HEK293 (cell line): ENCODE measurements around the gene MNT.

Experiments
- FEZF1 ChIP-seq: fragments of 450-650 bp; formaldehyde crosslinking; IDR thresholded peaks from 2 replicates; pipeline ENCODE4 v1.5.1; 2016; ENCODE audit warnings: missing biosample characterization, missing genetic modification characterization
- GLIS1 ChIP-seq: fragments of 450-650 bp; formaldehyde crosslinking; IDR thresholded peaks from 2 replicates; pipeline ENCODE4 v1.5.1; 2016; ENCODE audit warnings: missing biosample characterization, missing genetic modification characterization
- MEIS1 ChIP-seq: sonication (generic); formaldehyde crosslinking; IDR thresholded peaks from 2 replicates; pipeline ENCODE4 v1.8.1; 2022; ENCODE audit warnings: missing genetic modification reagents, mild to moderate bottlenecking, borderline replicate concordance
- RBAK ChIP-seq: fragments of 450-650 bp; formaldehyde crosslinking; IDR thresholded peaks from 2 replicates; pipeline ENCODE4 v1.5.1; 2016; ENCODE audit warnings: missing biosample characterization, missing genetic modification characterization
- ZEB2 ChIP-seq: fragments of 450-650 bp; formaldehyde crosslinking; IDR thresholded peaks from 2 replicates; pipeline ENCODE4 v1.5.1; 2016; ENCODE audit warnings: missing biosample characterization, missing genetic modification characterization
- ZFP37 ChIP-seq: fragments of 450-650 bp; formaldehyde crosslinking; IDR thresholded peaks from 2 replicates; pipeline ENCODE4 v1.5.1; 2016; ENCODE audit warnings: missing biosample characterization, missing genetic modification characterization
- ZIC2 ChIP-seq: fragments of 450-650 bp; formaldehyde crosslinking; IDR thresholded peaks from 2 replicates; pipeline ENCODE4 v1.5.1; 2016; ENCODE audit warnings: missing biosample characterization, missing genetic modification characterization
- ZNF114 ChIP-seq: fragments of 450-650 bp; formaldehyde crosslinking; IDR thresholded peaks from 2 replicates; pipeline ENCODE4 v1.5.0; 2017; ENCODE audit warnings: missing biosample characterization, missing genetic modification characterization
- ZNF121 ChIP-seq: fragments of 450-650 bp; formaldehyde crosslinking; IDR thresholded peaks from 2 replicates; pipeline ENCODE4 v1.5.1; 2016; ENCODE audit warnings: missing biosample characterization, missing genetic modification characterization
- ZNF133 ChIP-seq: fragments of 450-650 bp; formaldehyde crosslinking; IDR thresholded peaks from 2 replicates; pipeline ENCODE4 v1.5.1; 2016; ENCODE audit warnings: missing biosample characterization, missing genetic modification characterization
- ZNF175 ChIP-seq: fragments of 450-650 bp; formaldehyde crosslinking; IDR thresholded peaks from 2 replicates; pipeline ENCODE4 v1.5.1; 2016; ENCODE audit warnings: missing biosample characterization, missing genetic modification characterization
- ZNF223 ChIP-seq: fragments of 450-650 bp; formaldehyde crosslinking; IDR thresholded peaks from 2 replicates; pipeline ENCODE4 v1.5.1; 2016; ENCODE audit warnings: missing biosample characterization, missing genetic modification characterization
- ZNF341 ChIP-seq: fragments of 450-650 bp; formaldehyde crosslinking; IDR thresholded peaks from 2 replicates; pipeline ENCODE4; 2016; ENCODE audit warnings: low read depth, missing biosample characterization, missing genetic modification characterization
- ZNF404 ChIP-seq: fragments of 450-650 bp; formaldehyde crosslinking; IDR thresholded peaks from 2 replicates; pipeline ENCODE4 v1.5.1; 2017; ENCODE audit warnings: missing biosample characterization, missing genetic modification characterization
- ZNF426 ChIP-seq: fragments of 450-650 bp; formaldehyde crosslinking; IDR thresholded peaks from 2 replicates; pipeline ENCODE4 v1.5.1; 2017; ENCODE audit warnings: missing biosample characterization, missing genetic modification characterization, mild to moderate bottlenecking, inconsistent platforms, moderate library complexity
- ZNF433 ChIP-seq: fragments of 450-650 bp; formaldehyde crosslinking; IDR thresholded peaks from 2 replicates; pipeline ENCODE4 v1.5.1; 2016; ENCODE audit warnings: missing biosample characterization, missing genetic modification characterization, low read depth
- ZNF48 ChIP-seq: fragments of 450-650 bp; formaldehyde crosslinking; IDR thresholded peaks from 2 replicates; pipeline ENCODE4 v1.5.1; 2016; ENCODE audit warnings: missing biosample characterization, missing genetic modification characterization
- ZNF585B ChIP-seq: fragments of 450-650 bp; formaldehyde crosslinking; IDR thresholded peaks from 2 replicates; pipeline ENCODE4 v1.5.1; 2016; ENCODE audit warnings: missing biosample characterization, missing genetic modification characterization
- ZNF623 ChIP-seq: fragments of 450-650 bp; formaldehyde crosslinking; IDR thresholded peaks from 2 replicates; pipeline ENCODE4 v1.5.1; 2016; ENCODE audit warnings: missing biosample characterization, missing genetic modification characterization
- ZNF629 ChIP-seq: fragments of 450-650 bp; formaldehyde crosslinking; IDR thresholded peaks from 2 replicates; pipeline ENCODE4 v1.5.1; 2017; ENCODE audit warnings: missing biosample characterization, missing genetic modification characterization
- ZNF660 ChIP-seq: fragments of 450-650 bp; IDR thresholded peaks from 2 replicates; pipeline ENCODE4 v1.5.1; 2018; ENCODE audit warnings: missing biosample characterization, mild to moderate bottlenecking, missing genetic modification characterization
- ZNF677 ChIP-seq: fragments of 450-650 bp; IDR thresholded peaks from 2 replicates; pipeline ENCODE4 v1.5.0; 2018; ENCODE audit warnings: missing biosample characterization, mild to moderate bottlenecking, missing genetic modification characterization, moderate library complexity
- ZNF777 ChIP-seq: fragments of 450-650 bp; formaldehyde crosslinking; IDR thresholded peaks from 2 replicates; pipeline ENCODE4 v1.5.1; 2017; ENCODE audit warnings: missing biosample characterization, missing genetic modification characterization, borderline replicate concordance
- ZXDB ChIP-seq: fragments of 450-650 bp; formaldehyde crosslinking; IDR thresholded peaks from 2 replicates; pipeline ENCODE4 v1.5.1; 2016; ENCODE audit warnings: missing biosample characterization, missing genetic modification characterization
- TF ChIP-seq, protein P1 (sequence below): fragments of 450-650 bp; formaldehyde crosslinking; IDR thresholded peaks from 2 replicates; pipeline ENCODE4 v1.5.1; 2016; ENCODE audit warnings: missing biosample characterization, missing genetic modification characterization
- TF ChIP-seq, protein P2 (sequence below): fragments of 450-650 bp; IDR thresholded peaks from 2 replicates; pipeline ENCODE4 v1.5.1; 2018; ENCODE audit warnings: missing biosample characterization, mild to moderate bottlenecking, missing genetic modification characterization
- TF ChIP-seq, protein P3 (sequence below): fragments of 450-650 bp; formaldehyde crosslinking; IDR thresholded peaks from 2 replicates; pipeline ENCODE4 v1.5.1; 2016; ENCODE audit warnings: missing biosample characterization, missing genetic modification characterization
- TF ChIP-seq, protein P4 (sequence below): fragments of 450-650 bp; formaldehyde crosslinking; IDR thresholded peaks from 2 replicates; pipeline ENCODE4 v1.5.1; 2016; ENCODE audit warnings: missing biosample characterization, missing genetic modification characterization
- TF ChIP-seq, protein P5 (sequence below): fragments of 450-650 bp; formaldehyde crosslinking; IDR thresholded peaks from 2 replicates; pipeline ENCODE4 v1.5.1; 2016; ENCODE audit warnings: missing biosample characterization, missing genetic modification characterization

Gene MNT

DNA sequence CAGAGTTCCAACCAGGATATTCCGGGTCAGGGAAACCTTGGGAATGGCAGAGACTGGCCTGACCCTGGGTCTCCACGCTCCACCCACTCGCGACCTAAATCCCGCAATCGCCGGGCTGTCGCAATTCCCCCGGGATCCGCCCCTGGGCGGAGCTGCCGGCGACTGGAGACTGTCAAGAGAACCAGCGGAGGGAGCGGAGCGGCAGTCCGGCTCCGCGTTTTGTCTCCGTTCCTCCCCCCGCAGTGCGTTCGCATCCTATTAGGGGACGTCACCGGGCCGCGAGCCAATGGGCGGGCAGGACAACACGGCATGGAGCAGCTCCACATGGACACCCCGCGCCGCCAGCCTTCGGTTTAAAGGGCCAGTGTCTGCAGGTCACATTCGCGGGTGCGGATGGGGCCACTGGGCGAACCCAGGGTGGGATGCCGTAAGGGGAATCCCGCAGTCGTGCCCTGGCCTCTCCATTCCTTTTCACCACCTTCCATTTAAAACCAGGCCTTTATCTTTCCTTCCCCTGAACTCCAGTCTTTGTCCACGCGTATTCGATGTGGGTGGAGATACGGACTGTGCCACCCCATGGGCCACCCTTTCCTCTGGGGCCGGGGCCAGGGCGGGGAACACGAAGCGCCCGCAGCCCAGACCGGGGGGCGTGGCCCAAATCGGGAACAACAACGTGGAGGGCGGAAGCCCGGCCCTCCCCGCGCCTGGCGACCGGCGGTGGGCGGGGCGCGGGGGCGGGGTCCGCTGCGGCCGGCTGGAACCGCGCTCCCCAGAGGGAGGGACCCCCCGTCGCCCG is 764 bp upstream of the MNT start (continued):
- TF ChIP-seq ZNF426 (tag by site-specific recombination) (no peak), ZNF777 (tag by site-specific recombination) (no peak), ZNF660 (tag by site-specific recombination) (peak; percentile 22), ZNF133 (tag by site-specific recombination) (no peak), ZNF223 (tag by site-specific recombination) (no peak), MEIS1 (CRISPR knock-in tag) (no peak), ZNF677 (tag by site-specific recombination) (no peak), ZFP37 (tag by site-specific recombination) (0 out of 2 replicates have a peak, but pooled peaks have one; percentile 34), ZIC2 (peak; percentile 93), ZNF341 (tag by site-specific recombination) (peak; percentile 87), ZNF433 (tag by site-specific recombination) (no peak), ZNF175 (tag by site-specific recombination) (no peak), ZNF48 (tag by site-specific recombination) (no peak), GLIS1 (tag by site-specific recombination) (peak; percentile 85), ZNF404 (tag by site-specific recombination) (no peak), ZNF114 (tag by site-specific recombination) (no peak), ZNF623 (tag by site-specific recombination) (no peak), ZXDB (tag by site-specific recombination) (peak; percentile 83), ZNF629 (peak; percentile 89), FEZF1 (tag by site-specific recombination) (peak; percentile 48; the same call in 1 of the 2 replicates), ZNF121 (tag by site-specific recombination) (peak; percentile 84), ZNF585B (tag by site-specific recombination) (no peak), RBAK (tag by site-specific recombination) (no peak), ZEB2 (tag by site-specific recombination) (peak; percentile 96)
- TF ChIP-seq, protein P1, sequence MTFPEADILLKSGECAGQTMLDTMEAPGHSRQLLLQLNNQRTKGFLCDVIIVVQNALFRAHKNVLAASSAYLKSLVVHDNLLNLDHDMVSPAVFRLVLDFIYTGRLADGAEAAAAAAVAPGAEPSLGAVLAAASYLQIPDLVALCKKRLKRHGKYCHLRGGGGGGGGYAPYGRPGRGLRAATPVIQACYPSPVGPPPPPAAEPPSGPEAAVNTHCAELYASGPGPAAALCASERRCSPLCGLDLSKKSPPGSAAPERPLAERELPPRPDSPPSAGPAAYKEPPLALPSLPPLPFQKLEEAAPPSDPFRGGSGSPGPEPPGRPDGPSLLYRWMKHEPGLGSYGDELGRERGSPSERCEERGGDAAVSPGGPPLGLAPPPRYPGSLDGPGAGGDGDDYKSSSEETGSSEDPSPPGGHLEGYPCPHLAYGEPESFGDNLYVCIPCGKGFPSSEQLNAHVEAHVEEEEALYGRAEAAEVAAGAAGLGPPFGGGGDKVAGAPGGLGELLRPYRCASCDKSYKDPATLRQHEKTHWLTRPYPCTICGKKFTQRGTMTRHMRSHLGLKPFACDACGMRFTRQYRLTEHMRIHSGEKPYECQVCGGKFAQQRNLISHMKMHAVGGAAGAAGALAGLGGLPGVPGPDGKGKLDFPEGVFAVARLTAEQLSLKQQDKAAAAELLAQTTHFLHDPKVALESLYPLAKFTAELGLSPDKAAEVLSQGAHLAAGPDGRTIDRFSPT (tag by site-specific recombination): peak; percentile 76
- TF ChIP-seq, protein P2, sequence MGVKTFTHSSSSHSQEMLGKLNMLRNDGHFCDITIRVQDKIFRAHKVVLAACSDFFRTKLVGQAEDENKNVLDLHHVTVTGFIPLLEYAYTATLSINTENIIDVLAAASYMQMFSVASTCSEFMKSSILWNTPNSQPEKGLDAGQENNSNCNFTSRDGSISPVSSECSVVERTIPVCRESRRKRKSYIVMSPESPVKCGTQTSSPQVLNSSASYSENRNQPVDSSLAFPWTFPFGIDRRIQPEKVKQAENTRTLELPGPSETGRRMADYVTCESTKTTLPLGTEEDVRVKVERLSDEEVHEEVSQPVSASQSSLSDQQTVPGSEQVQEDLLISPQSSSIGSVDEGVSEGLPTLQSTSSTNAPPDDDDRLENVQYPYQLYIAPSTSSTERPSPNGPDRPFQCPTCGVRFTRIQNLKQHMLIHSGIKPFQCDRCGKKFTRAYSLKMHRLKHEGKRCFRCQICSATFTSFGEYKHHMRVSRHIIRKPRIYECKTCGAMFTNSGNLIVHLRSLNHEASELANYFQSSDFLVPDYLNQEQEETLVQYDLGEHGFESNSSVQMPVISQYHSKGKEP (tag by site-specific recombination): no peak; the same call in 1 of the 2 replicates
- TF ChIP-seq, protein P3, sequence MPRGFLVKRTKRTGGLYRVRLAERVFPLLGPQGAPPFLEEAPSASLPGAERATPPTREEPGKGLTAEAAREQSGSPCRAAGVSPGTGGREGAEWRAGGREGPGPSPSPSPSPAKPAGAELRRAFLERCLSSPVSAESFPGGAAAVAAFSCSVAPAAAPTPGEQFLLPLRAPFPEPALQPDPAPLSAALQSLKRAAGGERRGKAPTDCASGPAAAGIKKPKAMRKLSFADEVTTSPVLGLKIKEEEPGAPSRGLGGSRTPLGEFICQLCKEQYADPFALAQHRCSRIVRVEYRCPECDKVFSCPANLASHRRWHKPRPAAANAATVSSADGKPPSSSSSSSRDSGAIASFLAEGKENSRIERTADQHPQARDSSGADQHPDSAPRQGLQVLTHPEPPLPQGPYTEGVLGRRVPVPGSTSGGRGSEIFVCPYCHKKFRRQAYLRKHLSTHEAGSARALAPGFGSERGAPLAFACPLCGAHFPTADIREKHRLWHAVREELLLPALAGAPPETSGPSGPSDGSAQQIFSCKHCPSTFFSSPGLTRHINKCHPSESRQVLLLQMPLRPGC: peak; percentile 69
- TF ChIP-seq, protein P4, sequence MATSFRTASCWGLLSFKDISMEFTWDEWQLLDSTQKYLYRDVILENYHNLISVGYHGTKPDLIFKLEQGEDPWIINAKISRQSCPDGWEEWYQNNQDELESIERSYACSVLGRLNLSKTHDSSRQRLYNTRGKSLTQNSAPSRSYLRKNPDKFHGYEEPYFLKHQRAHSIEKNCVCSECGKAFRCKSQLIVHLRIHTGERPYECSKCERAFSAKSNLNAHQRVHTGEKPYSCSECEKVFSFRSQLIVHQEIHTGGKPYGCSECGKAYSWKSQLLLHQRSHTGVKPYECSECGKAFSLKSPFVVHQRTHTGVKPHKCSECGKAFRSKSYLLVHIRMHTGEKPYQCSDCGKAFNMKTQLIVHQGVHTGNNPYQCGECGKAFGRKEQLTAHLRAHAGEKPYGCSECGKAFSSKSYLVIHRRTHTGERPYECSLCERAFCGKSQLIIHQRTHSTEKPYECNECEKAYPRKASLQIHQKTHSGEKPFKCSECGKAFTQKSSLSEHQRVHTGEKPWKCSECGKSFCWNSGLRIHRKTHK (tag by site-specific recombination): no peak
- TF ChIP-seq, protein P5, sequence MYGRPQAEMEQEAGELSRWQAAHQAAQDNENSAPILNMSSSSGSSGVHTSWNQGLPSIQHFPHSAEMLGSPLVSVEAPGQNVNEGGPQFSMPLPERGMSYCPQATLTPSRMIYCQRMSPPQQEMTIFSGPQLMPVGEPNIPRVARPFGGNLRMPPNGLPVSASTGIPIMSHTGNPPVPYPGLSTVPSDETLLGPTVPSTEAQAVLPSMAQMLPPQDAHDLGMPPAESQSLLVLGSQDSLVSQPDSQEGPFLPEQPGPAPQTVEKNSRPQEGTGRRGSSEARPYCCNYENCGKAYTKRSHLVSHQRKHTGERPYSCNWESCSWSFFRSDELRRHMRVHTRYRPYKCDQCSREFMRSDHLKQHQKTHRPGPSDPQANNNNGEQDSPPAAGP (tag by site-specific recombination): peak; percentile 88
